Vagina (tissue), 2 donors: ENCODE measurements around the gene MT1B. TPM values are rescaled to one million over a fixed set of nuclear protein-coding genes. Genes with fewer than 3 reads are reported as not detected.

Experiments
- DNase-seq, 2 donors: peaks; one replicate each; pipeline ENCODE4 v3.0.0-alpha.2; 2017; ENCODE audit errors: extremely low spot score in 2 of 2
- H3K27ac ChIP-seq: fragments of 200-600 bp; sonication (generic); one replicate; pipeline ENCODE4 v1.5.1; 2019
- H3K27me3 ChIP-seq: fragments of 200-600 bp; sonication (generic); one replicate; pipeline ENCODE4 v1.5.1; 2019
- H3K36me3 ChIP-seq, 2 donors: fragments of 200-600 bp; sonication (generic); one replicate each; pipeline ENCODE4 v1.5.1; 2017 to 2019
- H3K4me1 ChIP-seq: fragments of 200-600 bp; sonication (generic); one replicate; pipeline ENCODE4 v1.5.1; 2019
- H3K4me3 ChIP-seq, 2 donors: fragments of 200-600 bp; sonication (generic); 1 replicate in 1 of 2; 2 replicates in 1 of 2; pipeline ENCODE4 v1.5.1; 2016 to 2019
- H3K9me3 ChIP-seq: fragments of 200-600 bp; sonication (generic); one replicate; pipeline ENCODE4 v1.5.1; 2019
- POLR2A ChIP-seq, 2 donors: fragments of 450-650 bp; IDR thresholded peaks; one replicate each; pipeline ENCODE4 v1.6.1; 2017; ENCODE audit warnings: antibody characterized with exemption in 2 of 2, mild to moderate bottlenecking in 2 of 2, moderate library complexity in 2 of 2
- POLR2AphosphoS5 ChIP-seq, 2 donors: sonication (generic); formaldehyde crosslinking; IDR thresholded peaks; one replicate each; pipeline ENCODE4 v1.9.0; 2017; ENCODE audit warnings: antibody characterized with exemption in 2 of 2, mild to moderate bottlenecking in 2 of 2, low read depth in 1 of 2; ENCODE audit not compliant: insufficient read depth in 1 of 2
- intact Hi-C: fragments of 100-400 bp; cut with DNase I; formaldehyde crosslinking; loops from one replicate; pipeline ENCODE4 v1.15.1; 2023
- total RNA-seq: library from RNA; depleted of rRNA; stranded (reverse); fragments of >200 nt; gene quantifications from one replicate; pipeline ENCODE4 v1.2.3, GENCODE V29; 2016
- TF ChIP-seq, protein P1 (sequence below), 3 experiments: fragments of 450-650 bp in 2 of 3; fragments of 200-600 bp in 1 of 3; sonication (generic) in 1 of 3; IDR thresholded peaks; one replicate each; pipeline ENCODE4 v1.5.1; 2017 to 2019; ENCODE audit warnings: antibody characterized with exemption in 3 of 3, mild to moderate bottlenecking in 2 of 3, moderate library complexity in 2 of 3

Gene MT1B
- total RNA-seq, 1 donor from 2014 or later: not detected

DNA sequence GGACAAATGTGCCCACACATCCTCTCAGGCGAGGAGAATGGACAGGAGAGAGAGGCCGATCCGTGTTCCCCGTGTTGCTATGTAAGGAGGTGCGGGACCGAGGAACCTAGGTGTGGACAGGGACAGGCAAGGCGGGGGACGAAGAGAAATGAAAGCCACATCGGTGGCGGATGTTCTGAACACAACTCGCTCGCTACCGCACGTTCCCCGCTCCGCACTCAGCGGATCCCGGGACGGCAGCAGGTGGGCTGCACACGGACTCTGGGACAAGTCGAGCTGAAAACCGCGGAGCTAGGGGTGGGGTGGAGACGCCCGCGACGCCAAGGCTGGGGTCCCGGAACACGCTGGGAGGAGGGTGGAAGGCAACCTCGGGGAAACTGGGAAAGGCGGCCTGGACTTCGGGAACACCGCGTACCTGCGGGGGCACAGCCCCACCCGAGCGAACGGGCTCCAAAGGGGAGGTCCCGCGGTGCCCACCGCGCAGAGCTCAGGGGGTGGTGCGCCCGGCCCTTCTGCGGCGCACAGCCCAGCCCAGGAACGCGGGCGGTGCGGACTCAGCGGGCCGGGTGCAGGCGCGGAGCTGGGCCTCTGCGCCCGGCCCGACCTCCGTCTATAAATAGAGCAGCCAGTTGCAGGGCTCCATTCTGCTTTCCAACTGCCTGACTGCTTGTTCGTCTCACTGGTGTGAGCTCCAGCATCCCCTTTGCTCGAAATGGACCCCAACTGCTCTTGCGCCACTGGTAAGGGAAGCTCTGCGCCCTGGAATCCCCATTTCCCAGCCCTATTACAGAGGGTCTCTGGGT is 26.3 kb upstream of the MT1B start, which contains the start of gene MT1E:
Gene MT1E (plus strand): TSS at position 642 of the 803 bp plus-strand sequence. CDS start 71 bp downstream, at position 713.
- no peaks in the 10 kb centered on the region for H3K9me3 ChIP-seq
- TF ChIP-seq POLR2AphosphoS5 (IDR thresholded peaks at IDR 0.05; ENCODE audit: insufficient read depth in 1 of 2, low read depth in 1 of 2) (peak in 1 of 2 donors; percentile 86), POLR2A (IDR thresholded peaks at IDR 0.05) (peak in 1 of 2 donors; percentile 81)
- TF ChIP-seq, protein P1, sequence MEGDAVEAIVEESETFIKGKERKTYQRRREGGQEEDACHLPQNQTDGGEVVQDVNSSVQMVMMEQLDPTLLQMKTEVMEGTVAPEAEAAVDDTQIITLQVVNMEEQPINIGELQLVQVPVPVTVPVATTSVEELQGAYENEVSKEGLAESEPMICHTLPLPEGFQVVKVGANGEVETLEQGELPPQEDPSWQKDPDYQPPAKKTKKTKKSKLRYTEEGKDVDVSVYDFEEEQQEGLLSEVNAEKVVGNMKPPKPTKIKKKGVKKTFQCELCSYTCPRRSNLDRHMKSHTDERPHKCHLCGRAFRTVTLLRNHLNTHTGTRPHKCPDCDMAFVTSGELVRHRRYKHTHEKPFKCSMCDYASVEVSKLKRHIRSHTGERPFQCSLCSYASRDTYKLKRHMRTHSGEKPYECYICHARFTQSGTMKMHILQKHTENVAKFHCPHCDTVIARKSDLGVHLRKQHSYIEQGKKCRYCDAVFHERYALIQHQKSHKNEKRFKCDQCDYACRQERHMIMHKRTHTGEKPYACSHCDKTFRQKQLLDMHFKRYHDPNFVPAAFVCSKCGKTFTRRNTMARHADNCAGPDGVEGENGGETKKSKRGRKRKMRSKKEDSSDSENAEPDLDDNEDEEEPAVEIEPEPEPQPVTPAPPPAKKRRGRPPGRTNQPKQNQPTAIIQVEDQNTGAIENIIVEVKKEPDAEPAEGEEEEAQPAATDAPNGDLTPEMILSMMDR (IDR thresholded peaks at IDR 0.05): no peak
- peak within 1 kb of the TSS; percentile 49 to 59 for H3K4me3 ChIP-seq
- H3K27ac ChIP-seq: peak within 1 kb of the TSS; percentile 81
- no peaks in the 10 kb centered on the region for H3K27me3 ChIP-seq
- H3K4me1 ChIP-seq: peaks cover 17% of the 10 kb centered on the region
- no peaks in the 10 kb centered on the region for H3K36me3 ChIP-seq
- DNase-seq: no peak
- intact Hi-C loops: loop anchor here (2.0 to 5.0 kb wide), 2 partner anchors 15 to 57 kb away; partner anchors contain the start of gene MT1X

DNA sequence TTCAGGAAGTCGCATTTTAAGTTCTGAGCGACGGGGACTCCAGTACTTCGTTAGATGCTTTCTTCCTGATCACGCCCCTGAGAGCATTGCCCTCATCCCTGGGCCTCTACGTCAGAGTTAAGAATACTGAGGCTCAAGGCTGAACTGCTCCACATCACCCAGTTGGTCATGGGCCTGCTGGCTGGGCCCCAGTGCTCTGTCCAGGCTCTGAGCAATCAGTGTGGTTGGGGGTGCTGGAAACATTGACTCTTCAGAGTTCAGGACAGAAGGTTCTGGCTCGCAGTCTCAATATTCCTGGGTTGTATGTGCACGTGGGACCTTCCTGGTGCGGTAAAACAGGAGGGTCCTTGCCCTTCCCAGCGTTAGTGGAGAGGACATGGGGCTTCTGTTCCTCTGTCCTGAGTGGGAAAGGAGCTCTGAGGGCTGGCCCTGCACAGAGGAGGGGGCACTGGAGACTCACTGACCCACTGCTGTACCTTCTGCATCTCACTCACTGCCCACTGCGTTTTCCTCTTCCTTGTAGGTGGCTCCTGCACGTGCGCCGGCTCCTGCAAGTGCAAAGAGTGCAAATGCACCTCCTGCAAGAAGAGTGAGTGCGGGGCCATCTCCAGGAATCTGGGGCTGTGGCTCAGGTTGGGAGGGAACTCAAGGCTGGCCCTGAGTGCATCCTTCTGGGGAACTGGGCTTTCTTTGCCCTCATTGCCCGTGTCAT is 25.6 kb upstream of the MT1B start:
- Histone ChIP-seq H3K36me3 (no peaks in the 10 kb centered on the region), H3K27ac (peak overlapping the region; percentile 81), H3K9me3 (no peaks in the 10 kb centered on the region), H3K27me3 (no peaks in the 10 kb centered on the region), H3K4me3 (peak overlapping the region; percentile 49 to 59), H3K4me1 (peaks cover 17% of the 10 kb centered on the region)
- intact Hi-C loops: loop anchor here (2.0 to 5.0 kb wide), 2 partner anchors 15 to 56 kb away; partner anchors contain the start of gene MT1X
- no peak for DNase-seq
- TF ChIP-seq, protein P1 (IDR thresholded peaks at IDR 0.05): no peak
- TF ChIP-seq POLR2AphosphoS5 (IDR thresholded peaks at IDR 0.05; ENCODE audit: insufficient read depth in 1 of 2, low read depth in 1 of 2): peak; percentile 7 to 63

DNA sequence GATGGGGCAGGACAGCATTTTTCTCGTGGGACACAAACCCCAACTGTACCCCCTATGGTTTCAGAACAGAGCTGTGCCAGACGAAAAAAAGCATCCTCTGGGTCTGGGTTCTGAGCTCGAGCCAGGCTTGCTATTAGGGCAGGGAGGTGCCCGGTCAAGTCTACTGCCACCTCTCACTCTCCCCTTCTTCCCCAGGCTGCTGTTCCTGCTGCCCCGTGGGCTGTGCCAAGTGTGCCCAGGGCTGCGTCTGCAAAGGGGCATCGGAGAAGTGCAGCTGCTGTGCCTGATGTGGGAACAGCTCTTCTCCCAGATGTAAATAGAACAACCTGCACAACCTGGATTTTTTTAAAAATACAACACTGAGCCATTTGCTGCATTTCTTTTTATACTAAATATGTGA is 25.0 kb upstream of the MT1B start:
- no peaks in the 10 kb centered on the region for H3K27me3 ChIP-seq
- no peaks in the 10 kb centered on the region for H3K9me3 ChIP-seq
- H3K4me3 ChIP-seq: peak overlapping the region; percentile 49 to 59
- TF ChIP-seq, protein P1 (IDR thresholded peaks at IDR 0.05): no peak
- no peak for TF ChIP-seq POLR2A (IDR thresholded peaks at IDR 0.05)
- TF ChIP-seq POLR2AphosphoS5 (IDR thresholded peaks at IDR 0.05; ENCODE audit: insufficient read depth in 1 of 2, low read depth in 1 of 2): no peak
- H3K27ac ChIP-seq: peak overlapping the region; percentile 81
- H3K4me1 ChIP-seq: peaks cover 17% of the 10 kb centered on the region
- no peak for DNase-seq
- intact Hi-C loops: loop anchor here (5.0 kb wide), 1 partner anchor 56 kb away; the partner anchor contains the start of gene MT1X
- no peaks in the 10 kb centered on the region for H3K36me3 ChIP-seq

DNA sequence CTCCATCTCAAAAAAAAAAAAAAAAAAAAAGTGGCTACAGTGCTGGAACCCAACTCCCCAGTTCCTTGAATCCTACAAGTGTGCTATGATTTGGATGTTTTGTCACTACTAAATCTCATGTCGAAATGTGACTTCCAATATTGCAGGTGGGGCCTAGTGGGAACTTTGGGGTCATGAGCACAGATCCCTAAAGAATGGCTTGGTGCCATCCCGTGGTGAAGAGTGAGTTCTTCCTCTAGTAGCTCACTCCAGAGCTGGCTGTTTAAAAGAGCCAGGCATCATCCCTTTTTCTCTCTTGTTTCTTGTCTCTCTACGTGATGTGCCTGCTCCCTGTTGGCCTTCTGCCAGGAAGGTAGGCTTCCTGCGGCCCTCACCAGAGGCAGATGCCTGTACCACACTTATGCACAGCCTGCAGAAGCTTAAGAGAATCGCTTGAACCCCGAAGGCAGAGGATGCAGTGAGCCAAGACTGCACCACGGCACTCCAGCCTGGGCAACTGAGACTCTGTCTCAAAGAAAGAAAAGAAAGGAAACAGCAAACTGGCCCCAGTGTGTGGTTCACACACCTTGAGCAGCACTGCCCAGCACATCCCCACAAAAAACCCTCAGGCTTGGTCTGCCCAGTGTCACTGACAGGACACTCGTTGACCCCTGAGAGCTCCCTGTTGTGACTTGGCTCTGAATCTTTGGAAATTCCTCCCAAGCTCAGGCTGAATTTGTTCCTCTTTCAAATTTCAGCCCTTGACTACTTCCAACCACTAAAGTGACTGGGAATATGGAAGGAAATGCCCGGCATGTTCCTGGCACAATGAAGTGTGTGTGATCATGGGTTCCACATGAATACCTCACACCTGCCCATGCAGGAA is 23.0 kb upstream of the MT1B start:
- intact Hi-C loops: loop anchor here (5.0 kb wide), 1 partner anchor 54 kb away; the partner anchor contains the start of gene MT1X
- peaks cover 30% of the 10 kb centered on the region for H3K4me1 ChIP-seq
- no peak for TF ChIP-seq POLR2A (IDR thresholded peaks at IDR 0.05)
- no peak for TF ChIP-seq POLR2AphosphoS5 (IDR thresholded peaks at IDR 0.05; ENCODE audit: insufficient read depth in 1 of 2, low read depth in 1 of 2)
- TF ChIP-seq, protein P1 (IDR thresholded peaks at IDR 0.05): no peak

More for the DNA sequence above, 23.0 kb upstream of the MT1B start:
- Histone ChIP-seq H3K36me3 (no peaks in the 10 kb centered on the region), H3K27ac (peak overlapping the region; percentile 45), H3K27me3 (no peaks in the 10 kb centered on the region), H3K4me3 (no peak overlapping the region), H3K9me3 (no peaks in the 10 kb centered on the region)
- no peak for DNase-seq
